ENCODE data around the gene PDLIM3.
A peak's percentile ranks its signal among the peaks of the same experiment; 100 is the strongest.

PDLIM3 gene

DNA sequence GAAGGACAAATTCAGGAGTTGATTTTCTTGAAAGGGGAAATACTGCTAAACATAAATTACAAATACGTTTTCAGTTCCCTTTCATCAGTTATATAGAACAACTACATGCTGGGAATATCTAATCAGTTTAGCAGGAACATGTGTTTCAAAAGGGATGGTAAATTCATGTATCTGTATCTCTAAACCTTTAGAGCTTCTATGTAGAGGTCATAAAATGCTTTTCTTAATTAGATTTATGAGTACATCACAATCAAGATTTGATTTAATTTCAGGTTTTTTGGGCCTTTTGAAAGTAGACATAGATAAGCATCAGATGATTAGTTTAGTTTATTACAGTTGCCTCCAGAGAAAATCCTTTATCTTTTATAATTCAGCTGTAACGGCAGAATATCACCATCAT lies 12.9 kb downstream of the PDLIM3 start:
- no peaks in the 10 kb centered on the region for H3K27me3 ChIP-seq (replicated peaks)
- no peak for DNase-seq
- TF ChIP-seq, protein P1, sequence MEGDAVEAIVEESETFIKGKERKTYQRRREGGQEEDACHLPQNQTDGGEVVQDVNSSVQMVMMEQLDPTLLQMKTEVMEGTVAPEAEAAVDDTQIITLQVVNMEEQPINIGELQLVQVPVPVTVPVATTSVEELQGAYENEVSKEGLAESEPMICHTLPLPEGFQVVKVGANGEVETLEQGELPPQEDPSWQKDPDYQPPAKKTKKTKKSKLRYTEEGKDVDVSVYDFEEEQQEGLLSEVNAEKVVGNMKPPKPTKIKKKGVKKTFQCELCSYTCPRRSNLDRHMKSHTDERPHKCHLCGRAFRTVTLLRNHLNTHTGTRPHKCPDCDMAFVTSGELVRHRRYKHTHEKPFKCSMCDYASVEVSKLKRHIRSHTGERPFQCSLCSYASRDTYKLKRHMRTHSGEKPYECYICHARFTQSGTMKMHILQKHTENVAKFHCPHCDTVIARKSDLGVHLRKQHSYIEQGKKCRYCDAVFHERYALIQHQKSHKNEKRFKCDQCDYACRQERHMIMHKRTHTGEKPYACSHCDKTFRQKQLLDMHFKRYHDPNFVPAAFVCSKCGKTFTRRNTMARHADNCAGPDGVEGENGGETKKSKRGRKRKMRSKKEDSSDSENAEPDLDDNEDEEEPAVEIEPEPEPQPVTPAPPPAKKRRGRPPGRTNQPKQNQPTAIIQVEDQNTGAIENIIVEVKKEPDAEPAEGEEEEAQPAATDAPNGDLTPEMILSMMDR (IDR thresholded peaks at IDR 0.05; ENCODE audit: low read depth, low read length, missing control alignments), result no peak
- H3K27ac ChIP-seq, result no peak overlapping the region
- H3K36me3 ChIP-seq (replicated peaks), result no peaks in the 10 kb centered on the region
- in situ Hi-C loops (cut with HindIII; ENCODE audit: low pct_ligation_motif_present, low sequenced_read_pairs), result no loop called here
- no peak overlapping the region for H3K4me3 ChIP-seq (ENCODE audit: low read depth, low read length)

DNA sequence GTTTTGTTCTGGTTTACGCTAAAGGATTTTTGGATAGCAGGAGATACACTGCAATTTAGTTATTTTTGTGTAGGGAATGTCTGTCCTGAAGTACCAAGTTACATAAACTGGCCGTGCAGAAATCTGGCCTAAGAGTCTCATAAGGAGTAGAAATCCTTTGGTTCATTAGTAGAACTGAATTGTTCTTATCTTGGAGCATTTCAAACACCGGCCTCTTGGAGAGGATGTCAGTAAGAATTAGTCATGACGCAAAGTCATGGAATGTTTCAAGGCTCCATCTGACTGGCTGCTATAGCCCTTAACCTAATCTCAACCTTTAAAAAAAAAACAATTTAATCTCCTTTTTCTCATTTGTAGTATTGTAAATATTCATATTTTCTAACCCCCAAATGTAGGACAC lies 15.2 kb downstream of the PDLIM3 start:
- Histone ChIP-seq H3K36me3 (replicated peaks) (no peaks in the 10 kb centered on the region), H3K27ac (no peak overlapping the region), H3K4me3 (ENCODE audit: low read depth, low read length) (no peak overlapping the region), H3K27me3 (replicated peaks) (no peaks in the 10 kb centered on the region)
- in situ Hi-C loops (cut with HindIII; ENCODE audit: low pct_ligation_motif_present, low sequenced_read_pairs), result no loop called here
- TF ChIP-seq, protein P1 (IDR thresholded peaks at IDR 0.05; ENCODE audit: low read depth, low read length, missing control alignments), result no peak
- DNase-seq, result peak; percentile 60

DNA sequence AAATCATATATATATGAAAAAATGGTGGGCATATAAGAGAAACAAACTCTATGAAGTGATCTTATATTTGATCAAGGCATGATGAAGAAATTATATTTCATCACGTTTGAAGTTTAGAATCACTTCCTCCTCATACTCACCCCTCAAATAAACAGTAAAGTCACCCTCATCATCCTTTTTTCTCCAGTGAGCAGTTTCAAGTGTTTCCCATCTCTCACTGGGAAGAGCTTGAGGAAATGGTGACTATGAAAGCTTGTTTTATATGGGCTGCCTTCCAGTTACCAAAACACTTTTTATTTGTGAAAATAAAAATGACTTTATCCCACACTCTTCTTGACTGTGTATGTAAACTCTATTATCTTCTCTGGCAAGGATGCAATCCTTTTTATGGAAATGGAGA lies 16.8 kb downstream of the PDLIM3 start:
- TF ChIP-seq, protein P1 (IDR thresholded peaks at IDR 0.05; ENCODE audit: low read depth, low read length, missing control alignments), result no peak
- DNase-seq, result no peak
- in situ Hi-C loops (cut with HindIII; ENCODE audit: low pct_ligation_motif_present, low sequenced_read_pairs), result no loop called here
- H3K4me3 ChIP-seq (ENCODE audit: low read depth, low read length), result no peak overlapping the region
- no peaks in the 10 kb centered on the region for H3K27me3 ChIP-seq (replicated peaks)
- H3K27ac ChIP-seq, result no peak overlapping the region
- no peaks in the 10 kb centered on the region for H3K36me3 ChIP-seq (replicated peaks)

DNA sequence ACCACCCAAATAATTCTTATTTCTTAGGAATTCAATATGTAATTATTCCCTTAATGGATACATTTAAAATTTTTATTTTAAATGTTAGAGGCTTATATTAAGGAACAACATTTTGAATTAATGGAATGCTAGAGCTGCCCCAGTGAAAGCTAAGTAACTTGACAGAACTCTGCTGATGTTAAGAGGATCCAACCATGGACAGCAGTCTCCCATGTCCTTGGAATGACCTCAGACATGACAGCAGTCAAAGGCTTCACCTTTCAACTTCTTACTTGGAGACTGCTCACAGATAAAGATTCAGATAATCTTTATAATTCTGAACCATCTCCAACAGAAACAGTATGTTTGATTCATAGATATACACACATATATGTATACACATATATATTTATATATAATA lies 17.2 kb downstream of the PDLIM3 start:
- no peak for DNase-seq
- in situ Hi-C loops (cut with HindIII; ENCODE audit: low pct_ligation_motif_present, low sequenced_read_pairs), result no loop called here
- Histone ChIP-seq H3K27ac (no peak overlapping the region), H3K36me3 (replicated peaks) (no peaks in the 10 kb centered on the region), H3K4me3 (ENCODE audit: low read depth, low read length) (no peak overlapping the region), H3K27me3 (replicated peaks) (no peaks in the 10 kb centered on the region)
- TF ChIP-seq, protein P1 (IDR thresholded peaks at IDR 0.05; ENCODE audit: low read depth, low read length, missing control alignments), result no peak

DNA sequence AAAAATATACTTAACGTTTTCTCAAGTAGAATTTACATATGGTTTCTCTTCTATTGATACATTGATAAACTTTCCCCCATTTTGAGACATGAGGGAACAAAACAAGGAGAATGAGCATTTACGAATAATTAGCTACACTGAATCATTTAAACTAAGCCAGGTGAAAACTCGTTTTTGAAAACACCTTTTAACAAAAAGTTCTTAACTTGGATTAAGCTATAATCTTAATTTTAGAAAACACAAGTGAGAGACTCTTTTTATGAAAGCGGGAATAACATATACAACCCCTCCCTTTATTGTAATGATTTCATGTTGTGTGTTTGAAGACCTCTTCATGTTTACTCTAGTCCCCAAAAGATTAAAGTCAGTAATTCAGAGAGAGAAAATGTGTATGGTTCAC lies 20.1 kb downstream of the PDLIM3 start:
- TF ChIP-seq, protein P1 (IDR thresholded peaks at IDR 0.05; ENCODE audit: low read depth, low read length, missing control alignments), result no peak
- H3K27ac ChIP-seq, result no peak overlapping the region
- DNase-seq, result no peak
- in situ Hi-C loops (cut with HindIII; ENCODE audit: low pct_ligation_motif_present, low sequenced_read_pairs), result no loop called here
- H3K27me3 ChIP-seq (replicated peaks), result no peaks in the 10 kb centered on the region
- H3K4me3 ChIP-seq (ENCODE audit: low read depth, low read length), result no peak overlapping the region
- no peaks in the 10 kb centered on the region for H3K36me3 ChIP-seq (replicated peaks)

DNA sequence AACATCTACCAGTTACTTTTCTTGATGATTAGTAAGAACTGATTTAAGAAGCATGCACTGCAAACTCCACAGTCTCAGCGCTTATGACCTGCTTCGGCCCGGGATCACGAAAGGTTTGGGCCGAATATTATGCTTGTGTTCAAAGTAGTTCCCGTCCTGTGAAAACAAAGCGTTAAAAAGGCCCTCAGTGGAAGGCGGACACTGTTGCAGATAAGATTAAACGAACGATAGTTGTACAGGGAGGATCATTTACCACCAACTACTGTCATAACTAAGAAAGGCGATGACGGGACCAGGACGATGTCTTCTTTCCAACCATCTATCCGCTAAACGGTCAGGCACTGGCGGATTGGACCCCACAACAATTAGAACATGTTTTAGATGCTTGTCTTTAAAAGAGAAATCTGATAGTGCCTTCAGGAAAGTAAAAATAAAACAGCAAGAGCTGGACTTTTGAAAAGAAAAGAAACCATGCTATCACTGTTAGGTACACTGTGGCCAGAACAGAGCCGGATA lies 21.1 kb downstream of the PDLIM3 start:
- no peak for DNase-seq
- in situ Hi-C loops (cut with HindIII; ENCODE audit: low pct_ligation_motif_present, low sequenced_read_pairs), result no loop called here
- no peak overlapping the region for H3K4me3 ChIP-seq (ENCODE audit: low read depth, low read length)
- no peaks in the 10 kb centered on the region for H3K27me3 ChIP-seq (replicated peaks)
- TF ChIP-seq, protein P1 (IDR thresholded peaks at IDR 0.05; ENCODE audit: low read depth, low read length, missing control alignments), result no peak
- no peak overlapping the region for H3K27ac ChIP-seq
- no peaks in the 10 kb centered on the region for H3K36me3 ChIP-seq (replicated peaks)

Data from brain microvascular endothelial cell (primary cell).